GM18858 (cell line): ENCODE data around the gene GABRB1.

Experiments
- ATAC-seq: cut with Tn5 transposase; IDR thresholded peaks from one replicate; pipeline ENCODE4 v1.9.1; 2021; ENCODE audit not compliant: unreplicated experiment

The GABRB1 gene

GRCh38 chr4:47045261-47045660, 13.9 kb downstream of the GABRB1 start:
- ATAC-seq = no peak

- no peak for ATAC-seq
Observed at GRCh38 chr4:47049347-47049746, 18.0 kb downstream of the GABRB1 start.

GRCh38 chr4:47050761-47051725, 19.7 kb downstream of the GABRB1 start:
- no peak for ATAC-seq

GRCh38 chr4:47053485-47053884, 22.1 kb downstream of the GABRB1 start:
- no peak for ATAC-seq

GRCh38 chr4:47054130-47054529, 22.8 kb downstream of the GABRB1 start:
- ATAC-seq = no peak

GRCh38 chr4:47057991-47058390, 26.6 kb downstream of the GABRB1 start:
- no peak for ATAC-seq

GRCh38 chr4:47060561-47060960, 29.2 kb downstream of the GABRB1 start:
- no peak for ATAC-seq

- no peak for ATAC-seq
Observed at GRCh38 chr4:47061435-47061834, 30.1 kb downstream of the GABRB1 start.

GRCh38 chr4:47065051-47065481, 33.7 kb downstream of the GABRB1 start:
- ATAC-seq = no peak

- no peak for ATAC-seq
Observed at GRCh38 chr4:47068986-47069385, 37.6 kb downstream of the GABRB1 start.

- no peak for ATAC-seq
Observed at GRCh38 chr4:47071901-47072341, 40.6 kb downstream of the GABRB1 start.

GRCh38 chr4:47073647-47074046, 42.3 kb downstream of the GABRB1 start:
- ATAC-seq = no peak

GRCh38 chr4:47074816-47075215, 43.4 kb downstream of the GABRB1 start:
- no peak for ATAC-seq

- no peak for ATAC-seq
Observed at GRCh38 chr4:47075262-47075661, 43.9 kb downstream of the GABRB1 start.

GRCh38 chr4:47075919-47076318, 44.6 kb downstream of the GABRB1 start:
- no peak for ATAC-seq

- no peak for ATAC-seq
Observed at GRCh38 chr4:47084111-47084510, 52.7 kb downstream of the GABRB1 start.

- no peak for ATAC-seq
Observed at GRCh38 chr4:47084795-47085194, 53.4 kb downstream of the GABRB1 start.

GRCh38 chr4:47088298-47088697, 56.9 kb downstream of the GABRB1 start:
- no peak for ATAC-seq

GRCh38 chr4:47095884-47096283, 64.5 kb downstream of the GABRB1 start:
- no peak for ATAC-seq

- ATAC-seq = no peak
Observed at GRCh38 chr4:47101453-47101852, 70.1 kb downstream of the GABRB1 start.

- no peak for ATAC-seq
Observed at GRCh38 chr4:47104986-47105385, 73.6 kb downstream of the GABRB1 start.

- ATAC-seq = no peak
Observed at GRCh38 chr4:47106561-47106960, 75.2 kb downstream of the GABRB1 start.

- no peak for ATAC-seq
Observed at GRCh38 chr4:47109379-47109778, 78.0 kb downstream of the GABRB1 start.
